Astrocyte of the spinal cord (primary cell): Measurements from ENCODE around the gene STARD3.

ENCODE experiments used
- DNase-seq: peaks from one replicate; pipeline ENCODE4 v3.0.0; 2011; ENCODE audit warnings: low read depth, low spot score
- H3K4me3 ChIP-seq: 2 replicates; pipeline ENCODE4 v1.5.1; 2011; ENCODE audit warnings: low read depth, mild to moderate bottlenecking, low read length, moderate library complexity
- CTCF ChIP-seq: IDR thresholded peaks from 2 replicates; pipeline ENCODE4 v1.5.1; 2012; ENCODE audit warnings: low read depth, mild to moderate bottlenecking, low read length, inconsistent platforms
- in situ Hi-C: cut with HindIII; loops from 2 replicates; pipeline ENCODE4 v1.10.0; 2017; ENCODE audit warnings: low sequenced_read_pairs

The STARD3 gene

DNA sequence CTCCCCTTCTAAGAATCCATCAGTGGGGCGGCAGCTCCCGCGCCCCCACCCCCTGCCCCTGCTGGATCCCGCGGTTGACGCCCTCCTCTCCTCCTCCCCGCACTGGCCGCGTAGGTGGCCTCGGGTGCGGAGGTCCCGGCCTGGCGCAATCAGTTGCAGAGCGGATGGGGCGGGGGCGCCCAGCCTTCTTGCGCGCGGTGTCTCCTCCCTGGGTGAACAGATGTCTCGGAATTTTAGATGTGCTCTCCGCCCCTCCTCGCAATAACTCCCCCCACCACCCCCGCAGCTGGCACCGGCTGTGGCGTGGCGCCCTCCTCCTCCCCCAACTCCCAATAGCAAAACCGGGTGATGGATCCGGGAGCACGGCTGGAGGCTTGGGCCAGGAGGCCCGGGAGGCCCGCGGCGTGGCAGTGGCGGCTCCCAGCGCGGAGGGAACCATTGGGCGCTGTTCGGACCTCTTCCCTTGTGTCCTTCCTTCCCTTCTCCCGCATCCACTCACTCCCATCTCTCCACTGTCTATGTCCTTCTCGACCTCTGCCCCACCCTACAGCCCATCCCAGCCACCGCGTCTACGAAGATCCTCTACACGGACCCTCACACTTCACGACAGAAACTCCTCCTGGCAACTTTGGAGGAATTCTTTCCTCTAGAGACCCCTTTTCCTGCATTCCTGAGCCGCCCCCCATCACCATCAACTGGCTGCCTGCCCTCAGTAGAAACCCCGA, 40.2 kb upstream of the STARD3 start:
- in situ Hi-C loops = no loop called here
- DNase-seq = no peak
- TF ChIP-seq CTCF = no peak
- H3K4me3 ChIP-seq = no peak overlapping the region

DNA sequence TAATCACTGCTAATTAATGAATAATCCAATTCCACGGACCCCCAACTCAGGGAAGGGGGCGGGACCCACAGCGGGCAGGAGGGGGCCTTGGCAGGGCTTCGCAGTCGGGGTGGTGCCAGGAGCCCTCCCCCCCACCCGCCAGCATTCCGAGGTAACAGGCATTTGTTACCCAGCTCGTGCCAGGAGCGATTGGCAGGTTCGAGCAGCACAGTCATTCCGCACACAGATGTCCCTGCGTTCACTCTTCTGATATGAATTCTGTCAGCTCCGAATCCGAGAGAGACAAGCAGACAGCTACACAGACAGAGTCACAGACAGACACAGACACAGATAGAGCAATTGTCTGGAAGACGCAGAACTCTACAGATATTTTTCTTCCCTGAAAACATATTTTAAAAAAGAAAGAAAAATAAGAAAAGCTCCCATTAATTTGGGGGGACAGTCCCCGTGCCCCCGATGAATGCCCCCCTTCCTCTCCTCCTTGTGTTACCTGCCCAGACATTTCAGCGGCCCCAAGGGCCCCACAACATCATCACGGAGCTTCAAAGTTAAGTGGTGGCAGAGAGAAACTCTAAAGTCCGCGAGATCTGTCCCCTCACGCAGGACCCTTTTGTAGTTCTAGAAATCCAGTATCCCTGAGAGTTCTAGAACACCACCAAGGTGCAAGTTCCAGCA, 39.4 kb upstream of the STARD3 start:
- H3K4me3 ChIP-seq = no peak overlapping the region
- TF ChIP-seq CTCF = no peak
- in situ Hi-C loops = no loop called here
- no peak for DNase-seq

DNA sequence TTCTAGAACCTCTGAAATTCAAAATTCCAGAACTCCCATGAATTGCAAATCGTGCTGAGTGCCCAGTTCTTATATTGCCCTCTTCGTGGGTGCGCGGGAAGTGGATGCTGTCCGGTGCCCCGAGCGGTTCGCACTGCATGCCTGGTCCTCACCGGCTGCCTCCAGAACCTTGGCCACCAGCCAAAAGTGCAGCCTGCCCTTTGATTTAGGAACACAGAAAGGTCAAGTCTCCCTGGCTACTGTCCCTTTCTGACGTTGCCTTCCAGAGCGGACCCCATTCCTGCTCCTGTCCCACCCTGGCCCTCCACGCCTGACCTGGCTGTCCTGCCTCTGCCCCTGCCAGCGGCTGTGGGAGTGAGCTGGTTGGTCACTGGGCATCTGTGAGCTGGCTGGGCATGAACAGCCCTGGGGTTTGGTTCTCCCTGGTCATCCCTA, 38.9 kb upstream of the STARD3 start:
- in situ Hi-C loops = no loop called here
- H3K4me3 ChIP-seq = no peak overlapping the region
- no peak for DNase-seq
- TF ChIP-seq CTCF = no peak

GRCh38 chr17:39598630-39599003, 38.3 kb upstream of the STARD3 start:
- in situ Hi-C loops = no loop called here
- no peak overlapping the region for H3K4me3 ChIP-seq
- DNase-seq = no peak
- no peak for TF ChIP-seq CTCF

- no peak for TF ChIP-seq CTCF
- DNase-seq = no peak
- in situ Hi-C loops = no loop called here
- no peak overlapping the region for H3K4me3 ChIP-seq
These were observed 37.8 kb upstream of the STARD3 start for GRCh38 chr17:39599004-39599664.

- no peak for TF ChIP-seq CTCF
- H3K4me3 ChIP-seq = no peak overlapping the region
- in situ Hi-C loops = no loop called here
- DNase-seq = no peak
These were observed 37.2 kb upstream of the STARD3 start for GRCh38 chr17:39599665-39600231.
